CD1c-positive myeloid dendritic cell (primary cell): ENCODE measurements around the gene DCPS.
A peak's percentile ranks its signal among the peaks of the same experiment; 100 is the strongest.
"Not testable (repeated sequence)": the region's sequence is repeated elsewhere in the genome, so short reads cannot be mapped to it uniquely, and the experiment has no call there.

Experiments
- DNase-seq: peaks from one replicate; pipeline ENCODE4 v3.0.0-alpha.2; 2016; ENCODE audit errors: extremely low spot score

The DCPS gene

GRCh38 chr11:126288237-126288636 lies 15.6 kb upstream of the DCPS start:
- DNase-seq = no peak

GRCh38 chr11:126290887-126291286 lies 13.0 kb upstream of the DCPS start:
- no peak for DNase-seq

- peak; percentile 29 for DNase-seq
These were observed 10.1 kb upstream of the DCPS start for GRCh38 chr11:126293726-126294125.

- DNase-seq = no peak
These were observed 6.9 kb upstream of the DCPS start for GRCh38 chr11:126297004-126297403.

- no peak for DNase-seq
These were observed 706 bp downstream of the DCPS start for GRCh38 chr11:126304457-126305075.

- no peak for DNase-seq
These were observed 1.8 kb downstream of the DCPS start for GRCh38 chr11:126305699-126306098.

- DNase-seq = peak; percentile 25
These were observed 3.8 kb downstream of the DCPS start for GRCh38 chr11:126307706-126308105.

GRCh38 chr11:126308271-126308671 lies 4.4 kb downstream of the DCPS start:
- no peak for DNase-seq

GRCh38 chr11:126308771-126309170 lies 4.9 kb downstream of the DCPS start:
- DNase-seq = not testable (repeated sequence)

- DNase-seq = peak; percentile 73
These were observed 6.5 kb downstream of the DCPS start for GRCh38 chr11:126310200-126310991.

GRCh38 chr11:126310992-126311310 lies 7.1 kb downstream of the DCPS start:
- DNase-seq = no peak

GRCh38 chr11:126311401-126312291 lies 7.8 kb downstream of the DCPS start:
- DNase-seq = peak; percentile 65

GRCh38 chr11:126312961-126313360 lies 9.1 kb downstream of the DCPS start:
- no peak for DNase-seq

GRCh38 chr11:126313826-126314225 lies 10.0 kb downstream of the DCPS start:
- DNase-seq = peak; percentile 40

GRCh38 chr11:126317432-126317755 lies 13.5 kb downstream of the DCPS start:
- DNase-seq = no peak

- DNase-seq = no peak
These were observed 14.1 kb downstream of the DCPS start for GRCh38 chr11:126317756-126318573.

- peak; percentile 75 for DNase-seq
These were observed 14.9 kb downstream of the DCPS start for GRCh38 chr11:126318574-126319373.

- DNase-seq = no peak
These were observed 15.5 kb downstream of the DCPS start for GRCh38 chr11:126319374-126319740.

- DNase-seq = no peak
These were observed 19.1 kb downstream of the DCPS start for GRCh38 chr11:126322996-126323395.

- no peak for DNase-seq
These were observed 23.6 kb downstream of the DCPS start for GRCh38 chr11:126327281-126328000.
